OCI-LY3 (cell line): ENCODE measurements around the gene CFAP410.

Experiments
- CTCF ChIP-seq: fragments of 200-600, 300-600 bp; sonication (generic); IDR thresholded peaks from 2 replicates; pipeline ENCODE4 v1.5.1; 2014; ENCODE audit warnings: antibody characterized with exemption, low read length, low read depth
- EZH2phosphoT487 ChIP-seq: fragments of 200-600 bp; shearing (Covaris generic); IDR thresholded peaks from 2 replicates; pipeline ENCODE4 v1.6.1; 2018; ENCODE audit warnings: antibody characterized with exemption, mixed run types, low read depth

GRCh38 chr21:44290327-44291077, 48.7 kb downstream of the CFAP410 start:
- TF ChIP-seq CTCF = no peak
- no peak for TF ChIP-seq EZH2phosphoT487
